Adrenal gland (tissue), 12 donors: Measurements from ENCODE around the gene PCSK1N. TPM values are rescaled to one million over a fixed set of nuclear protein-coding genes. Genes with fewer than 3 reads are reported as not detected.

Experiments
- DNase-seq, 7 donors: peaks; one replicate each; pipeline ENCODE4 v3.0.0-alpha.2; 2019 to 2020
- H3K27ac ChIP-seq, 5 donors: fragments of 200-600 bp; sonication (generic) in 4 of 5; 1 replicate in 3 of 5; 2 replicates in 2 of 5; pipeline versions ENCODE4 v1.5.1 to v1.8.0; 2016 to 2020; ENCODE audit warnings: mild to moderate bottlenecking in 1 of 5
- H3K27me3 ChIP-seq: fragments of 200-600 bp; 2 replicates; pipeline ENCODE4 v1.8.0; 2021
- H3K36me3 ChIP-seq, 2 donors: fragments of 200-600 bp; replicated peaks in 1 of 2; 1 replicate in 1 of 2; 2 replicates in 1 of 2; pipeline versions ENCODE4 v1.5.1 to v1.8.0; 2018 to 2022
- H3K4me1 ChIP-seq, 2 donors: fragments of 200-600 bp; replicated peaks in 1 of 2; 1 replicate in 1 of 2; 2 replicates in 1 of 2; pipeline versions ENCODE4 v1.5.1 to v1.8.0; 2018 to 2021
- H3K4me3 ChIP-seq, 4 donors: fragments of 200-600 bp; sonication (generic) in 3 of 4; one replicate each; pipeline ENCODE4 v1.5.1; 2016 to 2018
- H3K9me3 ChIP-seq, 3 donors: fragments of 200-600 bp; sonication (generic) in 1 of 3; replicated peaks in 1 of 3; 1 replicate in 2 of 3; 2 replicates in 1 of 3; pipeline versions ENCODE4 v1.5.1 to v1.8.0; 2016 to 2021
- POLR2A ChIP-seq, 2 donors: fragments of 450-650 bp; IDR thresholded peaks; one replicate each; pipeline ENCODE4 v1.6.1; 2017; ENCODE audit warnings: antibody characterized with exemption in 2 of 2, mild to moderate bottlenecking in 2 of 2, moderate library complexity in 1 of 2
- WGBS, 4 donors: extraction: QIAGEN DNeasy Blood & Tissue Kit in 2 of 4; methylation state at CpG; one replicate each; pipeline versions ENCODE4 v1.1.5 to v1.1.7; 2013 to 2017; 5-methylcytosine and 5-hydroxymethylcytosine counted together
- intact Hi-C, 2 donors: fragments of 100-400 bp; cut with DNase I; formaldehyde crosslinking; loops; one replicate each; pipeline versions ENCODE4 v1.14.1 to v1.15.0; 2022 to 2023
- polyA plus RNA-seq, 3 donors: library from polyadenylated mRNA; stranded (reverse); fragments of 200-250 nt in 2 of 3; fragments of 350-450 nt in 1 of 3; fragmentation: Illumina TruSeq in 1 of 3; extraction: RNeasy Lipid Tissue Mini Kit (QIAGEN cat#74804) in 1 of 3; gene quantifications; one replicate each; pipeline ENCODE4 v1.2.3, GENCODE V29; 2013 to 2014
- total RNA-seq, 9 donors: library from RNA; depleted of rRNA in 4 of 9; stranded (reverse); fragments of >200 nt in 4 of 9; fragments of 120-200 nt in 1 of 9; fragmentation: NEBNext Ultra II Directional in 1 of 9; extraction: Animal tissue kit (Norgen Biotek cat#: 25700) in 1 of 9; gene quantifications; one replicate each; pipeline versions ENCODE4 v1.1.0 to v1.2.4, GENCODE V29; 2013 to 2023
- TF ChIP-seq, protein P1 (sequence below), 6 experiments: fragments of 450-650 bp in 4 of 6; fragments of 200-600 bp in 2 of 6; sonication (generic) in 1 of 6; IDR thresholded peaks; 1 replicate in 5 of 6; 2 replicates in 1 of 6; pipeline versions ENCODE4 v1.5.1 to v1.8.0; 2016 to 2021; ENCODE audit warnings: antibody characterized with exemption in 6 of 6, mild to moderate bottlenecking in 2 of 6, moderate library complexity in 1 of 6
- donor health status: healthy with polysubstance abuse.
- donor health status: Bipolar disorder and iron deficiency.
- donor health status: DM: yes; HTN: yes; CAD: no.
- donor health status: DM: no; HTN: no; CAD: no.
- donor health status: DM: no; HTN: no; CAD: no.
- donor health status: DM: yes; HTN: yes; CAD: no.

Gene PCSK1N
- total and polyA plus RNA-seq, 12 donors: 0.24 to 297 (median 7.2) TPM

DNA sequence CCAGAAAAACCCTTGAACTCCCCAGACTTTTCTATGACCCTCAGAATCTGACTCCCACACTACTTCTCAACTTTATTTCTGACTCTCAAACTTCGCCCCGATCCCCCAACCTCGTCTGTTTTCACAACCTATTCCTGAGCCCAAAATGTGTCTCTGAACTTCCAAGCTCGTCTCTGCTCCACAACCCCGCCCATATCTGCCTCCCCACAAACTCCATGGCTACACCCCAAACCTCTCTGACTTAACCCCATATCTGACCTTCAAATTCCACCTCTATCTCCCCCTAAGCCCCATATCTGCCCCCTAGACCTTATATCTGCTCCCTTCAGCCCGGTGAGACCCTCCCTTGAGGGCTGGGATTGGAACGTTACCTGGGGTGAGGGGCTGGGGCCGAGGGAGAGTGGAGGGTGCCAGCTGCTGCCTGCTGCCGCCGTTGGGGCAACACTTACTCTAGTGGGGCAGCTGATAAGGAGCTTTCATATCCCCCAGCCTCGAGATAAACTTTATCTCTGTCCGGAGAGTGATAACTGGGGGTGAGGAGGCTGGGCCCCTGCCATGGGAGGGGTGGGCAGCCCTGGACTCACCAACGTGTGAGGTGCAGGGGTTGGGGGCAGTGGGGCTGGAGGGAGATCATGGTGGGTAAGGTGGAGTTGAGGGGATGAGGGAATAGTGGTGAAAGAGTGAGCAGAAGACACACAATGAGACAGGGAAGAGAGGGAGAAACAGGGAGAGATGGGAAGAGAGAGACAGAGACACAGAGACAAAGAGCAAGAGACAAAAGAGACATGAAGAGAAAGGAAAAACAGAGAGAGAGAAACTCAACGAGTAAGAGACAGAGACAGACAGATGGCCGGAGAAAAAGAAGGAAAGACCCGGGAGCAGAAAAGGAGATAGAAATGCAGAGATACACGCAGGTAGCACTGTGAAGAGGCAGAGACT lies 47.6 kb downstream of the PCSK1N start:
- Histone ChIP-seq H3K27ac (no peak overlapping the region), H3K36me3 (no peaks in the 10 kb centered on the region), H3K4me3 (no peak overlapping the region), H3K27me3 (peaks cover 14% of the 10 kb centered on the region), H3K4me1 (no peaks in the 10 kb centered on the region), H3K9me3 (no peaks in the 10 kb centered on the region)
- no peak for DNase-seq
- no peak for TF ChIP-seq POLR2A (IDR thresholded peaks at IDR 0.05)
- TF ChIP-seq, protein P1, sequence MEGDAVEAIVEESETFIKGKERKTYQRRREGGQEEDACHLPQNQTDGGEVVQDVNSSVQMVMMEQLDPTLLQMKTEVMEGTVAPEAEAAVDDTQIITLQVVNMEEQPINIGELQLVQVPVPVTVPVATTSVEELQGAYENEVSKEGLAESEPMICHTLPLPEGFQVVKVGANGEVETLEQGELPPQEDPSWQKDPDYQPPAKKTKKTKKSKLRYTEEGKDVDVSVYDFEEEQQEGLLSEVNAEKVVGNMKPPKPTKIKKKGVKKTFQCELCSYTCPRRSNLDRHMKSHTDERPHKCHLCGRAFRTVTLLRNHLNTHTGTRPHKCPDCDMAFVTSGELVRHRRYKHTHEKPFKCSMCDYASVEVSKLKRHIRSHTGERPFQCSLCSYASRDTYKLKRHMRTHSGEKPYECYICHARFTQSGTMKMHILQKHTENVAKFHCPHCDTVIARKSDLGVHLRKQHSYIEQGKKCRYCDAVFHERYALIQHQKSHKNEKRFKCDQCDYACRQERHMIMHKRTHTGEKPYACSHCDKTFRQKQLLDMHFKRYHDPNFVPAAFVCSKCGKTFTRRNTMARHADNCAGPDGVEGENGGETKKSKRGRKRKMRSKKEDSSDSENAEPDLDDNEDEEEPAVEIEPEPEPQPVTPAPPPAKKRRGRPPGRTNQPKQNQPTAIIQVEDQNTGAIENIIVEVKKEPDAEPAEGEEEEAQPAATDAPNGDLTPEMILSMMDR (IDR thresholded peaks at IDR 0.05): no peak
- intact Hi-C loops: no loop called here
- 55 to 57% (median 56%) methylated on average over 12 to 17 of the region's 17 CpGs for WGBS, 4 donors

DNA sequence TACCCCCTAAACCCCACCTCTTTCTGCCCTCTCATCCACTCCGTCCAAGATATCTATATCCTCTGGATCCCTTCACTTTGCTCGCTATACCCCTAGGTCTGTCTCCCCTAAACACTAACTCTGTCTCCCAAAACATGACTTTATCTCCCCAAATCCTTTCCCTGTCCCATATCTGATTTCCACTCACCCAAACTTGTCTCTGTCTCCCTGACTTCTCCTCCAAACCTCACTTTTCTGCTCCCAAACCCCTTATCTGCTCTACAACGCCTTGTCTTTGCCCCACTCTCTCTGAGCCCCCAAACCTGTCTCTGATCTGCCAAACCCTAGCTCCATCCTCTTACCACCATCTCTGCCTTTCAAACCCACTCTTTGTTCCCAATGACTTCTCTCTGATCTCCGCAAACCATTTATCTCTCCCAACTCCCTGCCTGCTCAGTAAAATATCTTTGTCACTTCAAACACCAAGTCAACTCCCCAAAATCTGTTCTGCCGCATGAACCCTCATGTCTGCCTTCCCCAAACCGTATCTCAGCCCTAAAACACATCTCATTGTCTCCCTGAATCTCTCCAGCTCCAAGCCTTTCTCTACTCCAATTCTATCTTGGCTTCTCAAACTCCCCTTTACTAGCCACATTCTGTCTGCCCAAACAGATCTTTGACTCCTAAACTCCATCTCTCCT lies 48.4 kb downstream of the PCSK1N start:
- peaks cover 14% of the 10 kb centered on the region for H3K27me3 ChIP-seq
- no peaks in the 10 kb centered on the region for H3K9me3 ChIP-seq
- intact Hi-C loops: no loop called here
- no peaks in the 10 kb centered on the region for H3K4me1 ChIP-seq
- 62 to 72% (median 65%) methylated on average over 6 of the region's 6 CpGs for WGBS, 4 donors
- TF ChIP-seq, protein P1 (IDR thresholded peaks at IDR 0.05): no peak
- no peak for TF ChIP-seq POLR2A (IDR thresholded peaks at IDR 0.05)
- H3K27ac ChIP-seq: no peak overlapping the region
- H3K4me3 ChIP-seq: no peak overlapping the region
- no peak for DNase-seq
- no peaks in the 10 kb centered on the region for H3K36me3 ChIP-seq

DNA sequence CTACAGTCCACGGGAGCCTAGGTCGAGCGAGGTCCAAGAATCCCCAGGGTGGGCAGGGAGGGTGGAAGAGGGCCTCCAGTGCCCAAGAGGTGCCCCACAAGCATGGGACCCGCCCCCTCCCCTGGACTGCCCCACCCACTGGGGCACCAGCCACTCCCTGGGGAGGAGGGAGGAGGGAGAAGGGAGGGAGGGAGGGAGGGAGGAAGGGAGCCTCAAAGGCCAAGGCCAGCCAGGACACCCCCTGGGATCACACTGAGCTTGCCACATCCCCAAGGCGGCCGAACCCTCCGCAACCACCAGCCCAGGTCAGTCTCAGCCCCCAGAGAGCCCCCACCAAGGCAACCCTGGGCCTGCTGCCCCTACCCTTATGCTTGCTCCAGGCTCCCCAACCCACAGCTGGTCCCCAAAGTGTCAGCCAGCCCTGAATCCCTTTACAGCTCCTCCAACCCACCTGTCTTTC lies 49.0 kb downstream of the PCSK1N start, which contains the start of gene GATA1:
TSS of gene GATA1 (plus strand) at position 250 of the 460 bp plus-strand sequence. CDS start 4,520 bp downstream, outside the sequence.
- intact Hi-C loops: no loop called here
- Histone ChIP-seq H3K36me3 (no peaks in the 10 kb centered on the region), H3K27me3 (peaks cover 14% of the 10 kb centered on the region), H3K9me3 (no peaks in the 10 kb centered on the region), H3K4me3 (no peak within 1 kb of the TSS), H3K4me1 (no peaks in the 10 kb centered on the region), H3K27ac (no peak within 1 kb of the TSS)
- WGBS, 4 donors: 67 to 100% (median 75%) methylated on average over 3 to 7 of the region's 7 CpGs; no CpG with 5 or more reads in 1 of the 4 donors
- TF ChIP-seq, protein P1 (IDR thresholded peaks at IDR 0.05): no peak
- no peak for TF ChIP-seq POLR2A (IDR thresholded peaks at IDR 0.05)
- DNase-seq: no peak

DNA sequence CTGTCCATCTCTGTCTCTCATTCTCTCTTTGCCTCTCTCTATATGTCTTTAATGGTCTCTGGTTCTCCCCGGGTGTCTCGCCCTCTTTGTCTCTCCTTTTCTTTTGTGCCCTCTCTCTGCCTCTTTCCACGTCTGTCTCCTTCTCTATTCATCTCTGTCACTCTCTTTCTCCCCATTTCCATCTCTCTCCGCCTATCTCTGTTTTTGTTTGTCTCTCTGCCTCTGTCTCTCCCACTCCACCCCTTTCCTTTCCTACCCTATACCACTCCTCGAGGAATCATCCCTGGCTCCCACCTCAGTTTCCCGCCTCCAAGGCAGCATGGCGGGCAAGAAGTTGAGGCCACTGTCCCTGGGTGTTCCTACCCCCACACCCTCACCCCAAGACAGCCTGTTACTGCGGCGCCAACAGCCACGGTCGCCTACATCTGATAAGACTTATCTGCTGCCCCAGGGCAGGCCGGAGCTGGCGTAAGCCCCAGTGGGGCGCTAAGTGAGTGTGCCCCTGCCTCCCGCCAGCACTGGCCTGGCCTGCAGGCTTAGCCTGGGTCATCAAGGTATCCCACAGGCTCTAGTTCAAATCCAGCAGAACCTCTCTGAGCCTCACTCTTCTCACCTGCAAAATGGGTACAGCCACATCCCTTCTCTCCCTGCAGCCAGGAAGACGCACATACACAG lies 49.7 kb downstream of the PCSK1N start:
- no peaks in the 10 kb centered on the region for H3K4me1 ChIP-seq
- H3K27ac ChIP-seq: no peak overlapping the region
- H3K9me3 ChIP-seq: no peaks in the 10 kb centered on the region
- H3K36me3 ChIP-seq: no peaks in the 10 kb centered on the region
- H3K27me3 ChIP-seq: peaks cover 14% of the 10 kb centered on the region
- DNase-seq: no peak
- TF ChIP-seq, protein P1 (IDR thresholded peaks at IDR 0.05): no peak
- TF ChIP-seq POLR2A (IDR thresholded peaks at IDR 0.05): no peak
- no peak overlapping the region for H3K4me3 ChIP-seq
- WGBS, 4 donors: 71 to 82% (median 80%) methylated on average over 12 to 16 of the region's 16 CpGs
- intact Hi-C loops: no loop called here
